WTC11 (cell line): ENCODE measurements around the gene DAAM2. TPM values are rescaled to one million over a fixed set of nuclear protein-coding genes. Genes with fewer than 3 reads are reported as not detected.

Source experiments
- ATAC-seq: fragments of 200-7000 bp; cut with Tn5 transposase; 2 replicates; pipeline ENCODE4 v1.10.0; 2021; ENCODE audit warnings: mild to moderate bottlenecking, moderate library complexity
- CTCF ChIA-PET: fragments of 300-600 bp; sonication (Branson Sonifier 250); formaldehyde crosslinking; loops from one replicate; lab custom pipeline; 2021; ENCODE audit warnings: antibody characterized with exemption; lab: Charles Lee
- POLR2A ChIA-PET: fragments of 350-600 bp; sonication (Branson Sonifier 250); formaldehyde crosslinking; loops from one replicate; lab custom pipeline; 2021; ENCODE audit warnings: antibody characterized with exemption; lab: Charles Lee
- DNase-seq: peaks from one replicate; pipeline ENCODE4 v3.0.0; 2021; ENCODE audit warnings: low spot score
- H3K27ac Mint-ChIP-seq: 2 replicates; pipeline ENCODE4 v1.8.0; 2021; ENCODE audit warnings: mixed read lengths
- H3K27me3 Mint-ChIP-seq: 2 replicates; pipeline ENCODE4 v1.8.0; 2021; ENCODE audit warnings: low read depth, mild to moderate bottlenecking, moderate library complexity, mixed read lengths
- H3K36me3 Mint-ChIP-seq: 2 replicates; pipeline ENCODE4 v1.8.0; 2021; ENCODE audit warnings: mixed read lengths
- H3K4me1 Mint-ChIP-seq: 2 replicates; pipeline ENCODE4 v1.8.0; 2022; ENCODE audit warnings: mixed read lengths
- H3K4me3 Mint-ChIP-seq: 2 replicates; pipeline ENCODE4 v1.8.0; 2021; ENCODE audit warnings: mild to moderate bottlenecking, moderate library complexity, mixed read lengths
- H3K9me3 Mint-ChIP-seq: 2 replicates; pipeline ENCODE4 v1.8.0; 2021; ENCODE audit warnings: mixed read lengths
- ATF1 ChIP-seq: sonication (generic); formaldehyde crosslinking; IDR thresholded peaks from 2 replicates; pipeline ENCODE4 v1.8.1; 2023; ENCODE audit warnings: mild to moderate bottlenecking, moderate library complexity, missing genetic modification reagents
- CBFB ChIP-seq: sonication (generic); formaldehyde crosslinking; IDR thresholded peaks from 2 replicates; pipeline ENCODE4 v1.8.1; 2022; ENCODE audit warnings: mild to moderate bottlenecking, low read depth, missing genetic modification reagents
- CREB1 ChIP-seq: sonication (generic); formaldehyde crosslinking; IDR thresholded peaks from 2 replicates; pipeline ENCODE4 v1.8.0; 2023; ENCODE audit warnings: mild to moderate bottlenecking, missing genetic modification reagents
- E2F5 ChIP-seq: sonication (generic); formaldehyde crosslinking; IDR thresholded peaks from 2 replicates; pipeline ENCODE4 v1.8.1; 2022; ENCODE audit warnings: mild to moderate bottlenecking, moderate library complexity, missing genetic modification reagents
- ELF4 ChIP-seq: sonication (generic); formaldehyde crosslinking; IDR thresholded peaks from 2 replicates; pipeline ENCODE4 v1.8.1; 2022; ENCODE audit warnings: low read depth, mild to moderate bottlenecking, moderate library complexity, missing genetic modification reagents
- ESRRA ChIP-seq: sonication (generic); formaldehyde crosslinking; IDR thresholded peaks from 2 replicates; pipeline ENCODE4 v1.8.1; 2022; ENCODE audit warnings: mild to moderate bottlenecking, missing genetic modification reagents, borderline replicate concordance
- JAZF1 ChIP-seq: fragments of 250-450 bp; sonication (Bioruptor Pico); IDR thresholded peaks from 2 replicates; pipeline ENCODE4 v1.9.0; 2021; ENCODE audit warnings: moderate library complexity, mild to moderate bottlenecking, inconsistent platforms
- JUN ChIP-seq: sonication (generic); formaldehyde crosslinking; IDR thresholded peaks from 2 replicates; pipeline ENCODE4 v1.8.0; 2023; ENCODE audit warnings: mild to moderate bottlenecking, missing genetic modification reagents
- NFYB ChIP-seq: sonication (generic); formaldehyde crosslinking; conservative IDR thresholded peaks from 2 replicates; pipeline ENCODE4 v1.8.0; 2022; ENCODE audit warnings: low read depth, missing genetic modification reagents
- NR3C1 ChIP-seq: sonication (generic); formaldehyde crosslinking; conservative IDR thresholded peaks from 2 replicates; pipeline ENCODE4 v1.8.1; 2023; ENCODE audit warnings: low read depth, mild to moderate bottlenecking, missing genetic modification reagents
- PRRX2 ChIP-seq: fragments of 250-450 bp; sonication (Bioruptor Pico); IDR thresholded peaks from 2 replicates; pipeline ENCODE4 v1.8.0; 2021; ENCODE audit warnings: mild to moderate bottlenecking
- RELA ChIP-seq: sonication (generic); formaldehyde crosslinking; IDR thresholded peaks from 2 replicates; pipeline ENCODE4 v1.8.1; 2022; ENCODE audit warnings: missing genetic modification reagents, mild to moderate bottlenecking, borderline replicate concordance
- SOX15 ChIP-seq: fragments of 250-450 bp; sonication (Bioruptor Pico); IDR thresholded peaks from 2 replicates; pipeline ENCODE4 v1.9.0; 2021; ENCODE audit warnings: mild to moderate bottlenecking
- ZNF263 ChIP-seq: sonication (generic); formaldehyde crosslinking; IDR thresholded peaks from 2 replicates; pipeline ENCODE4 v1.8.1; 2022; ENCODE audit warnings: low read depth, mild to moderate bottlenecking, moderate library complexity, missing genetic modification reagents
- ZSCAN18 ChIP-seq: fragments of 250-450 bp; sonication (Bioruptor Pico); IDR thresholded peaks from 2 replicates; pipeline ENCODE4 v2.1.2; 2022; ENCODE audit warnings: mild to moderate bottlenecking, moderate library complexity
- total RNA-seq: library from RNA; stranded (reverse); gene quantifications from 3 replicates; pipeline ENCODE4 v1.2.3, GENCODE V29; 2021
- TF ChIP-seq, protein P1 (sequence below): fragments of 250-450 bp; sonication (Bioruptor Pico); IDR thresholded peaks from 2 replicates; pipeline ENCODE4 v1.8.0; 2021; ENCODE audit warnings: mild to moderate bottlenecking
- TF ChIP-seq, protein P2 (sequence below): fragments of 250-450 bp; sonication (Bioruptor Pico); conservative IDR thresholded peaks from 2 replicates; pipeline ENCODE4 v1.9.0; 2021; ENCODE audit warnings: mild to moderate bottlenecking
- TF ChIP-seq, protein P3 (sequence below): sonication (generic); formaldehyde crosslinking; IDR thresholded peaks from 2 replicates; pipeline ENCODE4 v1.8.1; 2023; ENCODE audit warnings: mild to moderate bottlenecking, missing genetic modification reagents
- TF ChIP-seq, protein P4 (sequence below): sonication (generic); formaldehyde crosslinking; IDR thresholded peaks from 2 replicates; pipeline ENCODE4 v1.8.1; 2022; ENCODE audit warnings: mild to moderate bottlenecking, missing genetic modification reagents, moderate library complexity, borderline replicate concordance
- TF ChIP-seq, protein P5 (sequence below): sonication (generic); formaldehyde crosslinking; conservative IDR thresholded peaks from 2 replicates; pipeline ENCODE4 v1.8.1; 2023; ENCODE audit warnings: mild to moderate bottlenecking, low read depth, missing genetic modification reagents, moderate library complexity

DAAM2 gene
- total RNA-seq, 1 experiment from 2014 or later, result 2.0 TPM

DNA sequence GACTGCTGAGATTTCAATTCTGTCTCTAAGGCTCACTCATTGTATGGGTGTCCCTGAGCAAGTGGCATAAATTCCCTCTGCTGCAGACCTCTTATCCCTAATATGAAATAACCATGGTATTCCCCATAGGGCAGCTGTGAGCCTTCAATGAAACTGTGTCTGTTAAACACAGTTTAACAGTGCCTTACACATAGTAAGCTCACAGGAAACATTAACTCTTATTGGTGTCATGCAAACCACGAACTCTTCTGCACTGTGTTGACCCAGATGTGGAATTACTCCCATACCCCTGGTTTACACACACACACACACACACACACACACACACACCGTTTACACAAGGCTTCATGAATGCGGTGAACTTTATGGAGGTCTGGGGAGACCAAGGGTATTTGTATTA, 23.2 kb downstream of the DAAM2 start (continued):
- no peak for TF ChIP-seq ATF1 (CRISPR knock-in tag)
- TF ChIP-seq ELF4 (CRISPR knock-in tag), result no peak
- TF ChIP-seq, protein P1, sequence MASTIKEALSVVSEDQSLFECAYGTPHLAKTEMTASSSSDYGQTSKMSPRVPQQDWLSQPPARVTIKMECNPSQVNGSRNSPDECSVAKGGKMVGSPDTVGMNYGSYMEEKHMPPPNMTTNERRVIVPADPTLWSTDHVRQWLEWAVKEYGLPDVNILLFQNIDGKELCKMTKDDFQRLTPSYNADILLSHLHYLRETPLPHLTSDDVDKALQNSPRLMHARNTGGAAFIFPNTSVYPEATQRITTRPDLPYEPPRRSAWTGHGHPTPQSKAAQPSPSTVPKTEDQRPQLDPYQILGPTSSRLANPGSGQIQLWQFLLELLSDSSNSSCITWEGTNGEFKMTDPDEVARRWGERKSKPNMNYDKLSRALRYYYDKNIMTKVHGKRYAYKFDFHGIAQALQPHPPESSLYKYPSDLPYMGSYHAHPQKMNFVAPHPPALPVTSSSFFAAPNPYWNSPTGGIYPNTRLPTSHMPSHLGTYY (CRISPR knock-in tag), result no peak
- TF ChIP-seq ESRRA (CRISPR knock-in tag), result no peak
- TF ChIP-seq CREB1 (CRISPR knock-in tag), result no peak
- TF ChIP-seq E2F5 (CRISPR knock-in tag), result no peak
- TF ChIP-seq, all 79 proteins: peak for 0

DNA sequence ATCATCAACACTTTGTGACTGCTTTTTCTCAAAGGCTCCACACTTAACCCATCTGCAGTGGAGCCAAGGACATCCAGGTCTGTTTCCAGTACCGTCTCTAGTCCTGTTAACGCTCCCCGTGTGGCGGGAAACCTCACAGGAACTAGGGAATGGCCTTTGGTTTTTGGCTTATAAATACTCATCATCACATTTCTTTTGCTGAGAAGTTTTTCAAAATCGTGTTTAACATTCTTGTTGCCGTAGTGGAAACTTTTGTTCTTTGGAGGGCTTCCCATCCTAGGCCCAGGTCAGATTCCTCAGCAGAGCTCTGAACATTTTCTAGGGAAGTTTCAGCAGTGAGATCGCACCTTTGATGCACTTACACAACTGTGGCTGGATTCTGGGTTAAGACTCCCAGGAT, 24.6 kb downstream of the DAAM2 start:
- CTCF ChIA-PET, result no interaction called here
- no peaks in the 10 kb centered on the region for H3K9me3 Mint-ChIP-seq
- no peaks in the 10 kb centered on the region for H3K36me3 Mint-ChIP-seq
- H3K27ac Mint-ChIP-seq, result no peak overlapping the region
- H3K27me3 Mint-ChIP-seq, result no peaks in the 10 kb centered on the region
- DNase-seq (no peak), ATAC-seq (no peak)
- no peak for TF ChIP-seq CREB1 (CRISPR knock-in tag)
- TF ChIP-seq JAZF1 (CRISPR knock-in tag), result no peak
- no peak for TF ChIP-seq ZSCAN18
- TF ChIP-seq PRRX2 (CRISPR knock-in tag), result no peak
- TF ChIP-seq, protein P2, sequence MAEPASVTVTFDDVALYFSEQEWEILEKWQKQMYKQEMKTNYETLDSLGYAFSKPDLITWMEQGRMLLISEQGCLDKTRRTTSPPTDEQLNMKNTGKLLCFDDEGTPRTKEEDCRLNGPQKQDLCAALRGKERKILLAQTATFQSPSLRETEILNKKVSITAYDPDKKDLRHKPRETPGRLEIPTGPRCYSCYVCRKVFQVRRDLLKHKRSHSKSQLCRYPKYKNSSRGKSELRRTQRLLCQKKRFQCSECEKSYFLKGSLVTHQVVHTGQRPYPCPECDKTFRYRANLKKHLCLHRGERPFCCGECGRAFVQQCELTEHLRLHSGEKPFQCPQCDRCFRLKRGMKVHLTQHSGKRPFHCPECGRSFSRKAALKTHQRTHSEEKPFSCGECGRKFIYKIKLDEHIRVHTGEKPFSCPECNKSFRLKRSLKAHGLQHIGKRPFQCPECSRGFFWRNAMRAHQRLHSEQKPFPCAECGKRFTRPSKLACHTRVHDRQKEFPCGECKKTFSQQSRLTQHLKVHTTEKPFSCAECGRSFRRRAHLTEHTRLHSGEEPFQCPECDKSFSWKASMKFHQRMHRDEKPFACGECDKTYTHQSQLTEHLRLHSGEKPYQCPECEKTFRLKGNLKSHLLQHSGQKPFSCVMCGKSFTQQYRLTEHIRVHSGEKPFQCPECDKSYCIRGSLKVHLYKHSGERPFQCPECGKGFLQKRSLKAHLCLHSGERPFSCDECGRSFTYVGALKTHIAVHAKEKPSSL, result no peak
- TF ChIP-seq, protein P3, sequence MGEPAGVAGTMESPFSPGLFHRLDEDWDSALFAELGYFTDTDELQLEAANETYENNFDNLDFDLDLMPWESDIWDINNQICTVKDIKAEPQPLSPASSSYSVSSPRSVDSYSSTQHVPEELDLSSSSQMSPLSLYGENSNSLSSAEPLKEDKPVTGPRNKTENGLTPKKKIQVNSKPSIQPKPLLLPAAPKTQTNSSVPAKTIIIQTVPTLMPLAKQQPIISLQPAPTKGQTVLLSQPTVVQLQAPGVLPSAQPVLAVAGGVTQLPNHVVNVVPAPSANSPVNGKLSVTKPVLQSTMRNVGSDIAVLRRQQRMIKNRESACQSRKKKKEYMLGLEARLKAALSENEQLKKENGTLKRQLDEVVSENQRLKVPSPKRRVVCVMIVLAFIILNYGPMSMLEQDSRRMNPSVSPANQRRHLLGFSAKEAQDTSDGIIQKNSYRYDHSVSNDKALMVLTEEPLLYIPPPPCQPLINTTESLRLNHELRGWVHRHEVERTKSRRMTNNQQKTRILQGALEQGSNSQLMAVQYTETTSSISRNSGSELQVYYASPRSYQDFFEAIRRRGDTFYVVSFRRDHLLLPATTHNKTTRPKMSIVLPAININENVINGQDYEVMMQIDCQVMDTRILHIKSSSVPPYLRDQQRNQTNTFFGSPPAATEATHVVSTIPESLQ (CRISPR knock-in tag), result no peak
- POLR2A ChIA-PET, result no interaction called here
- H3K4me1 Mint-ChIP-seq, result peaks cover 33% of the 10 kb centered on the region
- no peak overlapping the region for H3K4me3 Mint-ChIP-seq

DNA sequence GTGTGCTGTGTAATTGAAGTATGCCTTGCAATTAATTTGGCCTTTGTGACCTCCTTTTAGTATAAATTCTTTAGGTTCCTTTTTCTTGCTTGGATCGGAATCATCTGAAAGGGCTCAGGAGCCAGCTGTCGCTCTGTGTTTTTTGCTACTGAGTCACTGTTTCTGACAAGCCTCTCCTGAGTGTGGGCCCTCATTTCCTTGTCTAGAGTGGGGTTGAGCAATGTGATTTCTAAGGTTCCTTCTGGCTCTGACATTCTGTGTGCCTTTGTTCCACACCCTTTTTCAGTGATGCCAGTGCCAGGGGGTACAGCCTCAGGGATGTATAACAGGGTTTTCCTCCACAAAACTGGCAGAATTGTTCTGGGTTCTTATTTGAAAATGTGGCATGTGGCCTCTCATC, 26.5 kb downstream of the DAAM2 start:
- CTCF ChIA-PET, result no interaction called here
- ATAC-seq, result no peak
- POLR2A ChIA-PET, result no interaction called here
- no peak overlapping the region for H3K27ac Mint-ChIP-seq
- no peak overlapping the region for H3K4me3 Mint-ChIP-seq
- DNase-seq, result no peak
- peaks cover 6% of the 10 kb centered on the region for H3K27me3 Mint-ChIP-seq
- H3K36me3 Mint-ChIP-seq, result no peaks in the 10 kb centered on the region
- no peaks in the 10 kb centered on the region for H3K9me3 Mint-ChIP-seq
- peaks cover 33% of the 10 kb centered on the region for H3K4me1 Mint-ChIP-seq
- TF ChIP-seq JUN (CRISPR knock-in tag) (no peak), NFYB (CRISPR knock-in tag) (no peak), ELF4 (CRISPR knock-in tag) (no peak), CBFB (CRISPR knock-in tag) (no peak), NR3C1 (CRISPR knock-in tag) (no peak), ZNF263 (no peak), RELA (CRISPR knock-in tag) (no peak), SOX15 (CRISPR knock-in tag) (no peak)
- TF ChIP-seq, protein P4, sequence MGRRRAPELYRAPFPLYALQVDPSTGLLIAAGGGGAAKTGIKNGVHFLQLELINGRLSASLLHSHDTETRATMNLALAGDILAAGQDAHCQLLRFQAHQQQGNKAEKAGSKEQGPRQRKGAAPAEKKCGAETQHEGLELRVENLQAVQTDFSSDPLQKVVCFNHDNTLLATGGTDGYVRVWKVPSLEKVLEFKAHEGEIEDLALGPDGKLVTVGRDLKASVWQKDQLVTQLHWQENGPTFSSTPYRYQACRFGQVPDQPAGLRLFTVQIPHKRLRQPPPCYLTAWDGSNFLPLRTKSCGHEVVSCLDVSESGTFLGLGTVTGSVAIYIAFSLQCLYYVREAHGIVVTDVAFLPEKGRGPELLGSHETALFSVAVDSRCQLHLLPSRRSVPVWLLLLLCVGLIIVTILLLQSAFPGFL (CRISPR knock-in tag), result no peak
- TF ChIP-seq, protein P1 (CRISPR knock-in tag), result no peak
- TF ChIP-seq, protein P5, sequence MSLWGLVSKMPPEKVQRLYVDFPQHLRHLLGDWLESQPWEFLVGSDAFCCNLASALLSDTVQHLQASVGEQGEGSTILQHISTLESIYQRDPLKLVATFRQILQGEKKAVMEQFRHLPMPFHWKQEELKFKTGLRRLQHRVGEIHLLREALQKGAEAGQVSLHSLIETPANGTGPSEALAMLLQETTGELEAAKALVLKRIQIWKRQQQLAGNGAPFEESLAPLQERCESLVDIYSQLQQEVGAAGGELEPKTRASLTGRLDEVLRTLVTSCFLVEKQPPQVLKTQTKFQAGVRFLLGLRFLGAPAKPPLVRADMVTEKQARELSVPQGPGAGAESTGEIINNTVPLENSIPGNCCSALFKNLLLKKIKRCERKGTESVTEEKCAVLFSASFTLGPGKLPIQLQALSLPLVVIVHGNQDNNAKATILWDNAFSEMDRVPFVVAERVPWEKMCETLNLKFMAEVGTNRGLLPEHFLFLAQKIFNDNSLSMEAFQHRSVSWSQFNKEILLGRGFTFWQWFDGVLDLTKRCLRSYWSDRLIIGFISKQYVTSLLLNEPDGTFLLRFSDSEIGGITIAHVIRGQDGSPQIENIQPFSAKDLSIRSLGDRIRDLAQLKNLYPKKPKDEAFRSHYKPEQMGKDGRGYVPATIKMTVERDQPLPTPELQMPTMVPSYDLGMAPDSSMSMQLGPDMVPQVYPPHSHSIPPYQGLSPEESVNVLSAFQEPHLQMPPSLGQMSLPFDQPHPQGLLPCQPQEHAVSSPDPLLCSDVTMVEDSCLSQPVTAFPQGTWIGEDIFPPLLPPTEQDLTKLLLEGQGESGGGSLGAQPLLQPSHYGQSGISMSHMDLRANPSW (CRISPR knock-in tag), result no peak
